ENCODE data around the gene SPECC1.
A peak's percentile ranks its signal among the peaks of the same experiment; 100 is the strongest.
"Not testable (repeated sequence)": the region's sequence is repeated elsewhere in the genome, so short reads cannot be mapped to it uniquely, and the experiment has no call there.

SPECC1 gene

DNA sequence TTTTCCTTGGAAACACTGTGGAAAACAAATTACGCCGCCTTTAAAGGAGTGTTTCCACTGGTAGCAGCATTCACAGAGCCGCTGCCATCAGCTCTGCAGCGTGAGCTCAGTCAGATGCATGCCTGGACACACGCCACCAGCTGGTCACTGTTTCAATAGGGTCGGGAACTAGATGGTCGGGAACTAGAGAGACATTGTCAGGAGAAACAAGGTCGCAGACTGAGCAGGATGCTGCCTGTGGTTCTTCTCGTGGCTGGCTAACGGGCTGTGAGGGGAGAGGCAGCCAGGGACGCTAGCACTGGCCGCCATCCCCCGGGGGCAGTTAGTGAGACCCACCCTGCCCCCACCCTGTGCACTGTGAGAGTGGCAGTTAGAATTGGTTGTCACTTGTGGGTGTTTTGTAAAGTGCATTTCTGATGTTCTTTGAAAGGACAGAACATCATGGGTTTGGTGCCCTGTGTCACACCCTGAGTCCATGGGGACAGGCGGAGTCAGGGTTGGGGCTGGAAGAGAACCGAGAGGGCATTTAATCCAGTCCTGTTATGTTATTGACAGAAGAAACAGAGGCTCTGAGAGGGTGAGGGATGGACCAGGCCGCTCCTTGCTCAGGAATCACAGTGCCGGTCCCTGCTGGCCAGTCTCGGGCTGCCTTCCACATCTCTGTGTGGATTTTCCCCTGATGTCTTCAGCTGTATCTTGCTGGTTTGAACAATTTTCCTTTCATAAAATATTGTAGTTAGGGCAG, 86.3 kb downstream of the SPECC1 start:
- no peak for DNase-seq

DNA sequence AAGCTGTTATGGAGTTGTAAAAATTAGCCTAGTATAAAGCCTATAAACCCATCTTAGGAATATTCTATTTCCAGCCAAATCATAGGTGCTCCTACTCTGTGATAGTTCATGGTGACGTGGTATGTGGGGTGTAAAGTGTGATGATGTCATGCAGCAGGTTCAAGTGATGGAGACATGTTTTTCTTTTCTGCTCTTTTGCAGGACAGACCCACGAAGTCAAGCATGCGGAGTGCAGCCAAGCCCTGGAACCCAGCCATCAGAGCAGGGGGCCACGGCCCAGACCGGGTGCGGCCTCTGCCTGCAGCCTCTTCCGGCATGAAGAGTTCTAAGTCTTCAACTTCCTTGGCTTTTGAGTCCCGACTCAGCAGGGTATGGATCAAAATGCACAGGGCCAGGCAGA, 87.3 kb downstream of the SPECC1 start:
- DNase-seq = no peak

DNA sequence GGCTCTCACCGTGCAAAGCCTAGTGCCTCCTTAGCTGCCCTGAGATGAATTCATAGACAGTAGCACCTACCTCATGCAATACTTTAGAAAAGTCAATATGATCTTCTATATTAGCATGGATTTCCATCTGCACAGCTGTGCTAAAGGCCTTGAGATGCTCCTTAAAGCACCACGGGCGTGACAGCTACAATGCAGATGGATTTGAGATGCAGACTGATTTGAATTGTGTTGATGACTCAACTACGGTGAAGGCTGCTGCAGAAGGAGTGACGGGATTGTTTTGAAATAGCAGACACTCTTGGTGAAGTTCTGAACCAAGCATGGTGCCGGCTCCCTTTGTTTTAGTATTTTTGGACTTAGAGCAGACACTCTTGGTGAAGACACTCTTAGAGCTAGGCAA, 88.2 kb downstream of the SPECC1 start:
- DNase-seq = no peak

DNA sequence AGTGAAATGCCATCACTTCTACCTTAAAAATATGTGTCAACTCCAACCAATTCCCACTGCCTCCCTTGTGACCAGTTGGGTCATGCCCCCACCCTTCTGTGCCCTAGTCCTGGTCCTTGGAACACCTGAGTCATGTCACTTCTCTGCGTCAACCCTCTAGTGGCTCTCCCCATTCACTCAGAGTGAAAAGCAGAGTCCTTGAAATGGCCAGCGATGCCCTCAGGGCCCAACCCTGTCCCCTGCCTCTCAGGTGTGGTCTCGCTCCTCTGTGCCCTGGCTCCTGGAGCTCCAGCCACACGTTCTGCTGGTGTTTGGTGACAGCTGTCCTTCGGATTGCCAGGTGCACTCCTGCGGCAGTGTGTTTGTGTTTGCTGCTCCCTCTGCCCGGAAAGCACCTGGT, 89.2 kb downstream of the SPECC1 start:
- DNase-seq = no peak

DNA sequence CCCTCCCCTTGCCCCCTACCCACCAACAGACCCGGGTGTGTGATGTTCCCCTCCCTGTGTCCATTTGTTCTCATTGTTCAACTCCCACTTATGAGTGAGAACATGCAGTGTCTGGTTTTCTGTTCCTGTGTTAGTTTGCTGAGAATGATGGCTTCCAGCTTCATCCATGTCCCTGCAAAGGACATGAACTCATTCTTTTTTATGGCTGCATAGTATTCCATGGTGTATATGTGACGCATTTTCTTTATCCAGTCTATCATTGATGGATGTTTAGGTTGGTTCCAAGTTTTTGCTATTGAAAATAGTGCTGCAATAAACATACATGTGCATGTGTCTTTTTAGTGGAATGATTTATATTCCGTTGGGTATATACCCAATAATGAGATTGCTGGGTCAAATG, 91.6 kb downstream of the SPECC1 start:
- DNase-seq = not testable (repeated sequence)

DNA sequence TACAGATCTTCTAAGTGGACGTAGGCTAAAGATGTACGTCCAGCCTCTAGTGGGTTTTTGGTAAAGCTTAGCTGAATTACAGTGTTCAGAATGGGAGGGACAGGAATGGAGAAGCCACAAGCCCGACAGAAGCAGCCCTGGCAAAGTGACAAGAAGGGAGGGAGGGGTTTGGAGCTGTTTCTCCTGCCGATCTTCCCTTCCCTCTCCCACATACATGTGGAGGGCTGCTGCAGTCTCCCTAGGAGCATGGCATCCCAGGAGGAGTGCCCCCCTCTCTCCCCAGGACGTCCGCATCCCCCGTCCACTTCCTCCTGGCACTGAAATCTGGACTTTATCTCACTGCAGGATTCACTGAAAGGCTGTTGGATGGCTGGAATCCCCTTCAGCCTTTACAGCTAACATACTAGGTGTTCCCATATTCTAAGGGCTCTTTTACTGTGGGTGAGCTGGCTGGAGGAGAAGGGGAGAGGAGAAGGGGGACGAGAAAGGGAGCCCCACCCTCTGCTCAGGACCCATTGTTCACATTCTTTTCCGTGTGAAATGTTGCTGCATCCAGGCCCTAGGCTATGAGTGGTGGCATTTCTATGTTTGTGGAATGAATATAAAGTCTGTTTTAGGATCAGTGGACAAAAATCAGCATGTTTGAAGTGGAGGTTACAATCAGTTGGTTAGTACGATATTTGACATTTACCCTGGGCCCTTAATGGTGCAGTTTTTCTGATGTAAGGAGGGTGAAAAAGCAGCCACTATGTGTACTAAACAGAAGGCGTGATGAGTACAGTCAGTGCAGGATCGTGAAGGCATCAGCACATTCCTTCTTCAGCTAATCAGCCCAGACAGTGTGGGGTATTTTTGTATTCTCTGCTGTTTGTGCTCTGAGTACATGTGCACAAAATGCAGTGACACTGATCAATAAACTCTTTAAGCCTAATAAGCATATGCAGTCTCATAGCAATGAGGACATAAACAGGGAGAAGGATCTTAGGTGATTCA, 94.6 kb downstream of the SPECC1 start:
- DNase-seq = no peak

DNA sequence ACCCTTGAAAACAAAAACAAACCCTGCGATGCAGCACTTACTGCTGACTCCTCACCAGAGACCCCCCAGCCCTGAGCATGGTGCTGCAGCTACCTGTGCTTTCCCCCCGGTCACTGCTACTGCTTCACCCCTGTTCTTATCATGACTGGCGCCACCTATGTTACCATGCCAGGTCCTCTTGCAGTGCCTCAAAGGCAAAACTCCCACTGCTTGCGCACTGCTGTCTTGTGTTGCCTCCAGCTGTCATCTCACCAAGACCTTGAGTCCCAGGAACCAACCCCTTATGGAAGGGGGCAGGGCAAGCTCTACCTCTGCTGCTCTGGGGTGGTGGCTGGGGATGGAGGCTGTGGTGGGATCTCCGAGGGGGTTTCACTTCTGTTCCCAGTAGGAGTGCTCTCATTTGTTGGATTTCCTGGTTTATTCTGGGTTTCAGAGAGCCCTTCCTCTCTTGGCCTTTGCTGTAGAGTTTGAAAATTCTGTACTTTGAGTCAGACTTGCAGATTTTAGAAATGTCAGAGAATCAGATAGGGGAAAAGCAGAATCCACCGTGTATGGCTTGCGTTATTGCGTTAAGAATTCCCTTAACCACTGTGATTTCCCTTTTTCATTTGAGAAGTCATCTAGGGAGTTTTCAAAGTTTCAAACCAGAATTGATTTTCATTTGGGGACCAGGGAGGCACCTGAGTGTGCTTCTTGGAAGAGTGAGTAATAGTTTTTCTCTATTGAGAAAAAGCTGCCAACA, 96.6 kb downstream of the SPECC1 start:
- no peak for DNase-seq

DNA sequence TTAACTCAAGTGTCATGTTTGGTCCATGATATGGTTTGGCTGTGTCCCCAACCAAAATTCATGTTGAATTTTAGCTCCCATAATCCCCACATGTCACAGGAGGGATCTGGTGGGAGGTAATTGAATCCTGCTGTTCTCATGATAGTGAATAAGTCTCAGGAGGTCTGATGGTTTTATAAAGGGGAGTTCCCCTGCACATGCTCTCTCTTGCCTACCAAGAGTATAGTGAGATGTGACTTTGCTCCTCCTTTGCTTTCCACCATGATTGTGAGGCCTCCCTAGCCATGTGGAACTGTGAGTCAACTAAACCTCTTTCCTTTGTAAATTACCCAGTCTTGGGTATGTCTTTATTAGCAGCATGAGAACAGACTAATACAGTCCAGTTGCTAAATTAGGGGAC, 97.3 kb downstream of the SPECC1 start:
- DNase-seq = not testable (repeated sequence)

DNA sequence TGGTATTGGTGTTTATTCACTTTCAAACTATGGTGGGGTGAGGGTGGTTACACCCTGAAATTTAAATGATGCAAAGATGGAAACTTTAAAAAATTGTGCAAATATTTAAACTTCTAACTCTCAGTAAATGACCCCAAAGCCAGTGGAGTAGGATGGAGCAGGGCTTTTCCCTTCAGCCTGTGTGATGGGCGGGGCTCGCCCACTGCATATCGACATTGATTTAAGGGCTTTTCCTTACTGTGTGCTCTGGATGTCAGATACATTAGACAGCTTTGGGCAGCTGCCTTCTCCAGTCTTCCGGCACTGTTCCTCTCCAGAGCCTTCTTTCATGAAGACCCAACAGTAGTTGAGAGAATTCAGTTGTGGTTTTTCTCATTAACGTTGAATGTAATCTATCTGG, 99.9 kb downstream of the SPECC1 start:
- DNase-seq = no peak

DNA sequence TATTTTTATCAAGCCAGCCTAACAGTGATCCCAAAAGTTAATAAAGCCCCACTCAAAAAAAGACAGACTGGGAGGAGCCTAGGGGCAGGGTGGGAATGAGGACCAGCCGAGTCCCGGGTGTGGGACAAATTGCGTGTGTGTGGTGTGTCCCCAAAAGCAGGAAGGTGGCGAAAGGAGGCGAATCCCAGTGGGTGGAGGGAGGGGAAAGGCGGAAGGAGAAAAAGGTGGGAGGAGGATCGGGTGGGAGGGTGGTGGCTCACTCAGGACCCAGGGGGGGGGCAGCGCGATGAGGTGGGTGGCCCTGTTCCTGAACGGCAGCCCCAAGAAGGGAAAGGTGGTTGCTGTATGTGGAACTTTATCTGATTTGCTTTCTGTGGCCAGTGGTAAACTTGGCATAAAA, 102.4 kb downstream of the SPECC1 start:
- no peak for DNase-seq

DNA sequence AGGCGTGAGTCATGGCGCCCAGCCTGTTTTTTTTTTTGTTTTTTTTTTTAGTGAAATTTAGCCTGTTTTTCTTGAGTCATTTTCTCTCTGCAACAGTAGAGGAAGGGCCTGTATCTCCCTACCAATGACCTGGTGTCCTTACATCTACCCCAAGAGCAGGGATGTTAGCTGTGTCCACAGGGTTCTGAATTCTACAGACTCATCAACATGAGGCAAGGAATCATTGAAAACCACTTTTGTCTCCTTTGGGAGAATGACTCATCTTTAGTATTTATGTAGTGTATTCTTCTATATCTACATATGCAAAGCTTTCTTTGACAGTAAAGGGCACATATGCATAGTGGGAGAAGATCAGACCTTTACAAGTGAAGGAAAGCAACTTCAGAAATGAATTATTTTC, 105.3 kb downstream of the SPECC1 start:
- no peak for DNase-seq

DNA sequence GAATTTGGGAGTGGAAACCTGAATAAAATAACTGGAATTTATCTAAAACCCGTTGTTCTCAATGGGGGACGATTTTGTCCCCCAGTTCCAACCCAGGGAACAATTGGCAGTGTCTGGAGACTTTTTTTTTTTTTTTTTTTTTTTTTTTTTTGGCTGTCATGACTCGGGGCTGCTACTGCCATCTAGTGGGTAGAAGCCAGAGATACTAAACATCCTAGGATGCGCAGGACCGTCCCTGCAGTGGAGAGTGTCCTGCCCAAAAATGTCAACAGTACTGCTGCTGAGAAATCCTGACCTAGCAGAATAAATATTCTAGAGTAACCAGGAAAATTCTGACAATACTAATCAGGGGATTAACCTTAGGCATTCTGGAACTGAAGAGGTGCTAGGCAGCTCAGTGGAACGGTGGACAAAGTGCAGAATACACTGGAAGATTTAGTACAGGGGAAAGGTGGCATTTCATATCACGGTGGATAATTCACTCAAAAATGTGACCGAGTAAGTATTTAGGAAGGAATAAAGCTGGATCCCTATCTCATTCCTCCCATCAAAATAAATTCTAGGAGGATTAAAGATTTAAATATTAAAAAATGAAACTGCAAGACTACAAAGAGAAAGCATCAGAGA, 107.6 kb downstream of the SPECC1 start:
- peak; percentile 44 to 62 for DNase-seq

DNA sequence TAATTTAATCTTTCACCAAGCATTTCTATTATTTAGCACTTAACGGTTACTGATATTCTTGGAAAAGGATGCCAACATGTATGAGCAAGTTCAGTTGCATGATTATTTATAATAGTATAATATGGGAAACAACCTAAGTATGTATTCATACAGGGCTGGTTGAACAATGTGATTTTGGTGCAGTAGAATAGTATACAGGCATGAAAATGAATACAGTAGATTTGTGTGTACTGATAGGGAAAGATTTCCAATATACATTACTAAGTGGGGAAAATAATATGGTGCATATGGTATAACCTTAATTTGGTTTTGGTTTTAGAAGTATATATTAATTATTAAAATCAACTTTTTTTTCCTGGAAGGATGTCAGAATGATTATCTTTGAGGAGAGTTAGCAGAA, 109.1 kb downstream of the SPECC1 start:
- DNase-seq = no peak

DNA sequence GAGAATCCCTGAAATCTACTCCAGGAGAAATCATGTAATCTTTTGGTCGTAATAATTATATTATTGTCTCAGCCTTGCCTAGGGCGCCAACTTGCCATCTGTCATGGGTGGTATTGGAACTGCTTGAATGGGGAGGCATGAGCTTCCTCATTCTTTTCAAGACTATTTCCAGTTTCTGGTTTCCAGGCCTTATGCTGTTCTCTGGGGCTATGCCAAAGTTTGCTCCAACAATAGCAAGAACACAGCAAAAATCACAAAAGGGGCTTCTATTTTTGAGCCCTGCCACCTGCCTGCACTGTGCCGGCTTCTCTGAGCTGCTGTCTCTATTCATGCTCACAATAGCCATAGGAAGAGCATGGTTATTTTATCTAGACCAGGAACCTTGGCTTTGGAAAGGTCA, 111.7 kb downstream of the SPECC1 start:
- no peak for DNase-seq

DNA sequence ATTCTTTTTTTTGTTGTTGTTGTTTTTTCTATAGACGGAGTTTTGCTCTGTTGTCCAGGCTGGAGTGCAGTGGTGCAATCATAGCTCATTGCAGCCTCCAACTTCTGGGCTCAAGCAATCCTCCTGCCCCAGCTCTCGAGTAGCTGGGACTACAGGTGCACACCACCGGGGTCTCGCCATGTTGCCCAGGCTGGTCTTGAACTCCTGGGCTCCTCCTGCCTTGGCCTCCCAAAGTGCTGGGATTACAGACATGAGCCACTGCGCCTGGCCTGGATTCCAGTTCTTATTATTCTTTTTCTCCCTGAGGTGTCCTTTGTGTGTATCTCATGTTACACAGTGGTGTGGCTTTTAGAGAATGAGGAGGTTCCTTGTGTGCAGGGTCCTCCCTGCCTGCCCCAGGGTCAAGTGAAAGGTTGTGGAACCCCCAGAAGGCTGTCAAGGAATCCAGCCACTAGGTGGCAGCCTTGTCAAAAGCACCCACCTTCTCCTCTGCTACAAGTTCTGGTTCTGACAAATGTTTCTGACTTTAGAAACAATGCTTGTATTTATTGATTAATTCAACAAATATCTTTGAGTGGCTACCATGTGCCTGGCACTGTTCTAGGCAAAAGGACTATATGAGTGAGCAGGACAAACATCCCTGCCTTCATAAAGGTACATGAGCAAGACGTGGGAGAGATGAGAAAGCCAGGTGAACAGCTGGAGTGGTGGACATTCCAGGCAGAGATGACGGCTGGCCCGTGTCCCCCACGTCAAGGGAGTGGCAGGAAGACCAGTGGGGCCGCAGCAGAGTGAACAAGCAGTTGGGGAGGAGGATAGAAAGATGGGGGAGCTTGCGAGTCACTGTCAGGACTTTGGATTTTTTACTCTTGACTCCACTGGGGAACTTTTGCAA, 112.4 kb downstream of the SPECC1 start:
- DNase-seq = peak; percentile 74 to 79

DNA sequence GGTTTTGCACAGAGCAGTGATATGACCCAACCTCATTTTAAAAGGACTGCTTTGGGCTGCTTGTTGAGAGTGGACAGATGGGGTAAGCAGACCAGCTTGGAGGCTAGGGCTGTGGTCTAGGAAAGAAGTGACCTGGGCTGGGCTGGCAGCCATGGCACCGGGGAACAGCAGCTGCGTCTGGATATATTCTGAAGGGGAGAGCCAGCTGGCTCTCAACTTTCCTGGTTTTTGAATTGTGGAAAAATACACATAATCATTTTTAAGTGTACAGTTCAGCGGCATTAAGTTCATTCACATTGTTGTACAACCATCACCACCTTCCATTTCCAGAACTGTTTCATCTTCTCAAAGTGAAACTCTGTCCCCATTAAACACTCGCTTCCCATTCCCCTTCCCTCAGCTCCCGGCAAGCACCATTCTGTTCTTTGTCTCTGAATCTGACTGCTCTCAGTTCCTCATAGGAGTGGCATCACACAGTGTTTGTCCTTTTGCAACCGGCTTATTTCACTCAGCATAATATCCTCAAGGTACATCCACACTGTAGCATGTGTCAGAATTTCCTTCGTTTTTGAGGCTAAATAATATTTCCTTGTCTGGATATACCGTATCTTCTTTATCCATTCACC, 113.2 kb downstream of the SPECC1 start:
- DNase-seq = no peak

DNA sequence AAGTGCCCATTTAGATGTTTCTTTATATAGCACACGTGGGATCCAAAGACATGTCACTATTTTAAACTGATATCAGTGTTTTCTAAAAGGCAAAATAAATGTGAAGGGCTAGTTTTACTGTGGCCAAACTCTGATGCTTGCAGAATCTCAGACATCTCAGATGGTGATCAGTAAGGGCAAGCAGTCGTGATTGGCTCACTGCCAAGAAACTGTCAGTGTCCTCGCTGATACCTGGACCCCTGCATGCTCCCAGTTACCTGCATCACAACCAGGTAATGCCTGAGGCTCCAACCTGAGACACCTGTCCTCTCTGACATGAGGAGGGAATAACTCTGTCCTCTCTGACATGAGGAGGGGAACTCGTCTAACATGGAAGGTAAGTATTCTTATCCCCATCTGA, 114.0 kb downstream of the SPECC1 start:
- no peak for DNase-seq

DNA sequence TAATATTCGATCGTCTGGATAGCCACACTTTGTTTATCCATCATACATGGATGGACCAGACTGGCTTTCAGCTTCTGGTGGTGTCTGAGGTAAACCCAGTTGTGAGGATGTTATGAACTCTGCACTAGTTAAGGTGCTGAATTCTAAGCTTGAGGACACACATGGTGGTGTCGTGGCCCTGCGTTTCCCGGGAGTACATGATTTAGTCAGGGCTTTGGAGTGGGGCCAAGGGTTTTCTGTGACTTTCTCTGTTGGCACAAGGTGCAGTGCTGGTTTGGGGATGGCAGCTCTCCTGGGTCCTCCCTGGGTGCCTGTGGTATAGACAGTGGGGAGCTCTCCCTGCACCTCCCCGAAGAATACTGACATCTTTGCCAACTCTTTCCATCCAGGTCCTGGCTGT, 116.6 kb downstream of the SPECC1 start:
- no peak for DNase-seq

DNA sequence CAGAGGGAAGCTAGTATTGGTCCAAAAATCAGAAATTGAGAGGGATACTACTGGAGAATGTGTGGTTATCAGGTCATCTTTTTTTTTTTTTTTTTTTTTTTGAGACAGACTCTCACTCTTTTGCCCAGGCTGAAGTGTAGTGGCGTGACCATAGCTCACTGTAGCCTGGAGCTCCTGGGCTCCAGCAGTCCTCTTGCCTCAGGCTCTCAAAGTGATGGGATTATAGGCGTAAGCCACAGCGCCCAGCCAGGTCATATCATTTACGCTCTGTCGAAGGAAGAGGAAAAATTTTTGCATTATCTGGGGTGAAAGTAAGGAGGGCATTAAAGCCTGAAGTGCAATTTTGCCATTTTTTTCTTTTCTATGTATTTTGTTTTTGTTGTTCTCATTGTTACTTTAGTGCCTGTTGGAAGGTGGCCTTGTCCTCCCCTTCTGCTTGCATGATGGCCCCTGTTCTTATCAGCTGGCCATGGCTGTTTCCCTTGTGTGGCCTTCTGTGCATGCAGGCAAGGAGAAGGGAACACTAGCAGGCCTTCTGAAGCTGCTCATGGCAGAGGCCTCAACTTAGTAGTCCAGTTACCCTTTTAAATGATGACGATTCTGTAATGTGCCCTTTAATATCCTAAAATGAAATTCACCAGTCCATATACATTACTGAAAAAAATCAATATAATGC, 118.3 kb downstream of the SPECC1 start:
- no peak for DNase-seq

DNA sequence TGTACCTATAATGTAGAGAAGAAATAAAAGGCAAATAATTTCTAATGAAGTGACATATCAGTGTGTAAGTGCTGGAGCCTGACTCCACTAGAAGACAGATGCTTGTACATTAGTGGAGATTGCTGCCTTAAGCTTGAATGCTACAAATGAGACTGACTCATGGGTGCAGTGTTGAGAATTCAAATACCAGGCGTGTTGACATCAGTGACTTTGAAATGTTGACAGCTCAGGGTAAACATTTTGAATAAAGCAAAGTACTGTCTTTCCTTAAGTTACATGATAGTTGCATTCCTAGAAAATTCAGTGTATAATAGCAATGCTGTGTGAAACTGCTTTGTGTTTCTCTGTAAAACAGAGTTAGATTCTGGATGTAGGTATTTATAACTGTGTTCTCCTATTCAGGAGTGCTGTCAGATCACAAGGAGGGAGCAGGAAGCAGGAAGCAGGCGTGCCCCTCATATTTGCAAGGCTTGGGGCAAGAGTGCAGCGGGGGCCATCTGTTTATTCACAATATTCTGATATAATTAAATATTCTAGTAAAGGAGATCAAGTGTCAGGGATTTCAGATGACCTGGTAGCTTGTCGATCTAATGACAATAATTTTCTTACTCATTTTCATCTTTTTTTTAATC, 119.0 kb downstream of the SPECC1 start:
- no peak for DNase-seq

Data from stimulated activated CD4-positive, alpha-beta T cell treated with anti-CD3 and anti-CD28 coated beads, Interleukin-2, amount 100 ng/mL, for 24 hours (primary cell).